Heart left ventricle (tissue), 13 donors: ENCODE results near the gene FANCI.

ENCODE experiments used
- CTCF ChIP-seq, 12 donors: fragments of 200-600 bp; sonication (generic) in 4 of 12; IDR thresholded peaks; one replicate each; pipeline versions ENCODE4 v1.5.0 to v1.8.0; 2018 to 2022; ENCODE audit warnings: antibody characterized with exemption in 12 of 12, mild to moderate bottlenecking in 5 of 12
- POLR2A ChIP-seq, 2 donors: fragments of 450-650 bp; IDR thresholded peaks; one replicate each; pipeline ENCODE4 v1.6.1; 2017; ENCODE audit warnings: antibody characterized with exemption in 2 of 2, mild to moderate bottlenecking in 2 of 2, moderate library complexity in 2 of 2
- donor health status: ischemic (EF 13 %, LVEDD 7.1; RV severe dilation, severe dysfunction).
- donor health status: DM: no; HTN: yes; CAD: no.
- donor health status: DM: no; HTN: no; CAD: no.
- donor health status: ischemic (EF 25% LVEDD 6.9; RV normal size, moderate dysfunction).
- donor health status: ischemic (EF 25% LVEDD 5.7; RV mildly dilated, moderate dysfunction).
- donor health status: ischemic (EF 35%, LVEDD 5.7; RV mildly dilated, moderate dysfunction).
- donor health status: nonischemic (EF 11% LVEDD 7.7; RV severe dilation, severe dysfunction).
- donor health status: DM: yes; HTN: yes; CAD: no.
- donor health status: PGD.
- donor health status: ischemic (EF 29% LVEDD 5.4; RV normal size, mild dysfunction).
- donor health status: nonischemic (EF 23%, LVEDD 6.1; RV moderate dilation, normal function).

- TF ChIP-seq CTCF (IDR thresholded peaks at IDR 0.05) (no peak), POLR2A (IDR thresholded peaks at IDR 0.05) (no peak)
These were observed 611 bp upstream of the FANCI start for GRCh38 chr15:89243046-89243690.
